Stimulated activated CD8-positive, alpha-beta memory T cell treated with anti-CD3 and anti-CD28 coated beads, Interleukin-2, amount 100 ng/mL, for 48 hours (primary cell): ENCODE results near the gene KLHDC8A.

Experiments used
- DNase-seq, 2 donors: peaks; one replicate each; pipeline ENCODE4 v3.0.0-alpha.2; 2020; ENCODE audit warnings: low read depth in 2 of 2

Gene KLHDC8A

GRCh38 chr1:205344066-205344928, 12.4 kb downstream of the KLHDC8A start:
- DNase-seq, result no peak

DNA sequence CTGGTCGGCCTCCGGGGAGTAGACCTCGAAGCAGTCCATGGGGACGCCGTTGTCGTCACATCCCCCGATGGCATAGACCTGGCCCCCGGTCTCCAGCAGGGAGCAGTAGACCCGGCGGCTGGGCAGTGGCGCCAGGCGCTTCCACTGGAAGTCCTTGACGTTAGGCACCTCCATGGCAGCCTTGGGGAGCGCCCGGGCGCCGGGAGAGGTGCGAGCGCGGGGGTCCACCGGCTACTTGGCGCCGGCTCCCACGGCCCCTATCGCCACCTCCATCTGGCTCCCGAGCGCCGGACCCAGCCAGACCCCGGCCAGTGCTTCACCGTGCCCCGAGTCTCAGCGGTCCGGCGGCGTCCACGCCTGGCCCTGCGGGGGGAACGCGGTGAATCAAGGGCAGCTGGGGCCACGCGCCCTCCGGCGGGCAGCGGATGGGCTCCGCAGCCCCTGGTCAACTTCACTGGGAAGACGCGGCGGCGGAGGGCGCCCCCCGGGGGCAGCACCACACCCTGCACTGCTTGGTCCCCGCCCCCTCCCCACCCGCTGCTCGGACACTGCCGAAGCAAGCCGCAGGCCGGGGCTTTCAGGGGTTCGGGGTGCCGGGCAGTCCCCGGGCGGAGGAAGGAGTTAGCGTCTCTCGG, 13.2 kb downstream of the KLHDC8A start:
- DNase-seq, result no peak

DNA sequence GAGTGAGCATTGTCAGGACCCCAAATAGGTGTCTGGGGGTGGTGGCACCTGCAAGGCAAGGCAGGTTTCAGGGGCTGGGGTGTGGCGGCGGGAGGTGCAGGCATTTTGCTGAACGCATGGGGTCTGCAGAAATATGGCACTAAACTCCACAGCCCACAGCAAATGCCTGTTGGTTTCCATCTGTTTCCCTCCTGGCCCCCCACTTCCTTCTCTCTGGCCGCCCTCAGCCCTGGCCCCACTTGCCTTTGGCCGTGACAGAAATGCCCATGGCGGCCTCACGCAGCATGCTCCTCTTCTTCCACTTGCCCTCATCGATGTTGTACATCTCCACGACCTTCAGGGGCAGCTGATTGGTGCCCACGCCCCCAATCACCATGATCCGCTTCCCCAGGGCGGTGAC, 13.7 kb downstream of the KLHDC8A start:
- DNase-seq, result no peak

DNA sequence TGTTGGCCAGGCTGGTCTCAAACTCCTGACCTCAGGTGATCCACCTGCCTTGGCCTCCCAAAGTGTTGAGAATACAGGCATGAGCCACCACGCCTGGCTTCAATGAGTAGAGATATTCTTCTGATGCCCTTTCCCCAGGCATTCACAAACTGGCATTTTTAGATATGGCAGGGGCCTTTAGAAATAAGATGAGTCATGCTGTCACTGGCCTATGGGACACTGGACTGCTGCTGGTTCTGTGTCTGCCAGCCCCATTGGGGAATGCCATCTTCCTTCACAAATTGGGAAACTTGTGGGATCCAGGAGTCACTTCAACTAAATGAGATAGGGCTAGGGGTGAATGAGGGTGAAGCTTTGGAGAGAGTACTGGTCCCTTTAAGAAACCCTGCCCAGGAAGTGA, 16.0 kb downstream of the KLHDC8A start:
- DNase-seq, result no peak

DNA sequence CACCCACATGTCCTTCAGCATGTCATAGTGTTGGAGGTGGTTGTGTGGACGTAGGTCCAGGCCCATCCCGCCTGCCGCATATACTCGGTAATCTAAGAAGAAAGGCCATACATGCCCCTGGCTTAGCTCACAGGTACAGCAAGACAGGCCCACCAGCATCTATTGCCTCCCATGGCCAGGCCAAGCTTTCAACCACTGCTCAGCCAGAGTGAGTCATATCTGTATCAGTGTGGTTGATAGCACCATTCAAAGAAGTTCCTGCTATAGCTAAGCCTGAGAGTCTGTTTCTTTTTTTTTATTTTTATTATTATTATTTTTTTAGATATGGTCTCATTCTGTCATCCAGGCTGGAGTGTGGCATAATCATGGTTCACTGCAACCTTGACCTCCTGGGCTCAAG, 17.0 kb downstream of the KLHDC8A start:
- DNase-seq, result no peak

GRCh38 chr1:205339197-205339702, 17.5 kb downstream of the KLHDC8A start:
- no peak for DNase-seq

- DNase-seq, result no peak
Observed at GRCh38 chr1:205338011-205338410, 18.7 kb downstream of the KLHDC8A start.

DNA sequence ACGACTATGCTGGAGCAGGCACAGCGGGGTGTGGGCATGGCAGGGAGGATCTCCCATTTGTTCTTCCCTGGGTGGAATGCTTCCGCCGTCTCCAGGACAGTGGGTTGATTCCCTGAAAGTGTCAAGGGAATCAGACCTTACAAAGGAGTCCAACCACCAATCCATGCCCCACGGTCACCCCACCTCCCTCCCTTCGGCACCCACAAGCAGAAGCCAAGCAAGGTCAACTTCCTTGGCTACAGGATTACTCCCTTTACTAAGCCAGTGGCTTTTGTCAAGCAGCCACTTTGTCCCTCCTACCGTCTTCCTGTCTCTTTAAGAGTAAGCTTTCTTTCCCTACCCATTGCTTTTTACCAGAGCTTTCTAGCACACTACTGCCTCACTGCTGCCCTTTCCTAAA, 19.2 kb downstream of the KLHDC8A start:
- DNase-seq, result no peak

DNA sequence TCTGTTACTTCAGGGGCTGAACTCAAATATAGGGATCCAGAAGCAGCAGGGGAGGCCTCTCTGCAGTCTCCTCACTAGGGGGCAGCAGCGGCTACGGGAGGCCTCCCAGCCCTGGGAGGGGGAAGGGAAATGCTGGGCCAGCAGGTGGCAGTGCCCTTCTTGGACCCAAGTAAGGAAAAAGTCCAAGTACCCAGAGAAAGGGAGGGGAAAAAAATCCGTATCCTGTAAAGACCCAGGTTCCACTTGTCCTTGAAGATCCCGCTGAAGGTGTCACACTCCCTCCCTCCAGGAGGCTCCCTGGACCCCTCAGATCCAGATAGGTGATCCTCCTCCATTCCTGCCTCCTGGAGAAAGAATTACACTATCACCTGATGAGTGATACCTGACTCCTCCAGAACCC, 21.0 kb downstream of the KLHDC8A start:
- DNase-seq, result peak; percentile 64 to 73

- DNase-seq, result no peak
Observed at GRCh38 chr1:205332015-205332791, 24.5 kb downstream of the KLHDC8A start.

- no peak for DNase-seq
Observed at GRCh38 chr1:205330150-205330549, 26.6 kb downstream of the KLHDC8A start.

GRCh38 chr1:205329719-205330118, 27.0 kb downstream of the KLHDC8A start:
- no peak for DNase-seq

DNA sequence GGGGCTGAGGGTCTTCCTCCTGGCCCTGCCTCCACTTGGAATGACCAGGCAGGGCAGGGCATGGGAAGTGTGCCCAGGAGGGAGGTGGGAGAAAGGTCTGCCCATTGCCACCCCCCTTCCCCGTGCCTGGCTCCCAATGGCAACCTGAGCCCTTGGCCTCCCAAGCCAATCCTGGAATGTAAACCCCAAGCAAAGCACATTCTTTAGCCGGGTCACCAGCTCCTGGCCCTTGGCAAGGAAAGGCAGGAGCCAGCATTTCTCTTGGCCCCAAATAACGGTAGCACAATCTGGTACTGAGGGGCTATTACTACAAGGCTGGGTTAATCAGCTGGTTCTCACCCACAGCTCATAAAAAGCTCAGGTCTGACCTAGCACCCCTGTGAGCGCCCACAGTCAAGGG, 28.2 kb downstream of the KLHDC8A start:
- DNase-seq, result no peak

GRCh38 chr1:205326812-205327466, 29.8 kb downstream of the KLHDC8A start:
- DNase-seq, result no peak

GRCh38 chr1:205325334-205325884, 31.3 kb downstream of the KLHDC8A start:
- no peak for DNase-seq

- no peak for DNase-seq
Observed at GRCh38 chr1:205324781-205325180, 31.9 kb downstream of the KLHDC8A start.

DNA sequence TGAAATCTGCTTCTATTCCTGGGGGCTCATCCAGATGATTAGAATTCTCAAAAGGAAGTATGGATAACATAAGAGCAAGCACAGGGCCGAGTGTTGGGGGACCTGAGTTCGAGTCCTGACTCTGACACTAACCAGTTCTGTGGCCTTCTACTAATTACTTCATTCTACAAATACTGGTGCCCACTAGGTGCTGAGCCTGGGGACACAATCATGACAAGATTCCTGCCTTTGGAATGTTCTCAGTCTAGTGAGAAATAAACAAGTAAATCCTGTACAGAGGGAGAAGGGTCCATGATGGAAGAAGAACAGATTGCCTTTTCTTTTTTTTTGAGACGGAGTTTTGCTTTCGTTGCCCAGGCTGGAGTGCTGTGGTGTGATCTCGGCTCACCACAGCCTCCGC, 32.9 kb downstream of the KLHDC8A start:
- no peak for DNase-seq

DNA sequence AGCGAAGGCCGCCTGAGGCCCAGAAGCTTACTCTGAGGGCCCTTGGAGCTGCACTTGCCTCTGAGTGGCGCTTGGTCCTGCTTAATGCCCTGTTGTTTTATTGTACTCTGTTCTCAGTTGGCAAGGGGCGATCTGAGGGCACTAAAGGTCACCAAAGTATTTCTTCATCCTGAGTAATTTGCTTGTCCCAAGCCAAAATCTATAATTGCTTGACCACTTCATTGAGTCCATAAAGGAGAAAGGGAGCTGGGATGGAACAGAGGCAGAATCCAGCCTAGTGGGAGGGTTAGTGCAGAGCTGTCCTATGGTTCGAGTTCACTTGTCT, 34.8 kb downstream of the KLHDC8A start:
- no peak for DNase-seq

DNA sequence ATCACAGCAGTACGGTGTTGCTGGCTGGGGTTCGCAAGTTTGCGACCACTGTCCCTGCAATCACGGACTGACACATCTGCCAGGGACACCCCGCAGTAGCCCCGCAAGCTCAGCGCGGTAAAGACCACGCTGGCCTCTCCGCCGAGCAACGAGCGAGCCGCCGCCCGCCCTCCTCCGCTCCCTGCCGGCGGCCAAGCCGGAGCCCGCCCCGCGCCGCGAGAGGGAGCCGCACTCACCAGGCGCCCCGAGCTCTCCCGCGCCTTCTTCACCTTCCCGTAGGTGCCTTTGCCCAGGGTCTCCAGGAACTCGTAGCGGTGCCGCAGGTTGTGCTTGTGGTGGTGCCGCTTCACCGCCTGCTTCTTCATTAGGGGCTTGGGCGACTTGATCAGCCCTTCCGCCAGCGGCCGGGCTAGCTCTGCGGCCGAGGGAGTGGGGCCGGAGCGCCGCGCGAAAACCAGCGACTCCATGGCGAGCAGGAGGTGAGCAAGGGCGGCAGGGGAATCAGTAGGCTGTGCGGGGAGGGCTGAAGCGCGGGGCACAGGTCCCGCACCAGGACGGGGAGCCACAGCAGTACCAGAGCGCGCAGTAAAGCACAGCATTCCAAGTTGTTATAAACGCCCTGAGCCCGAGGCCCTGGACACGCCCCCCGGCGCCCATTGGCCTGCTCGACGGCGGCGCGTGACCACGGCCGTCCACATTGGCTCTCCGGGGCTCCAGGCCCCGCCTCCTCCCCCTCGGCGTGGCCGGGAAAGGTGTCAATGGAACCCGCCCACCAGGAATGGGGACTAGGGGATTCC, 35.4 kb downstream of the KLHDC8A start, which contains the start of gene NUAK2:
Gene NUAK2, minus strand, starts transcription at position 584 of the 797 bp plus-strand sequence. Its CDS starts 117 bp downstream, at position 467.
- DNase-seq, result peak; percentile 71 to 76
